Measurements from ENCODE around the gene PIK3R1. TPM values are rescaled to one million over a fixed set of nuclear protein-coding genes. Genes with fewer than 3 reads are reported as not detected.

The PIK3R1 gene
- total RNA-seq, 2 donors from 2014 or later = 32.4 to 58.7 TPM

- H3K27ac ChIP-seq = no peak overlapping the region
- TF ChIP-seq CTCF (IDR thresholded peaks at IDR 0.05) = no peak
- TF ChIP-seq POLR2A (IDR thresholded peaks at IDR 0.05) = no peak
- H3K4me1 ChIP-seq = peaks cover 17% of the 10 kb centered on the region
- intact Hi-C loops (cut with DNase I) = loop anchor here (10.0 kb wide), 1 partner anchor 666 kb away; no protein-coding TSS in a partner anchor
- H3K36me3 ChIP-seq (replicated peaks in 1 of 2; ENCODE audit: insufficient read depth in 1 of 2, low read depth in 2 of 2) = peaks cover 7 to 28% of the 10 kb centered on the region in 2 donors
- ATAC-seq (no peak), DNase-seq (no peak)
- WGBS, 2 donors = 51 to 53% methylated on average over 2 of the region's 2 CpGs
- H3K27me3 ChIP-seq = no peaks in the 10 kb centered on the region
- no peaks in the 10 kb centered on the region for H3K9me3 ChIP-seq
- no peak overlapping the region for H3K4me3 ChIP-seq
Measured at GRCh38 chr5:68298479-68298878, 82.9 kb downstream of the PIK3R1 start.

- H3K4me3 ChIP-seq = no peak overlapping the region
- peaks cover 23% of the 10 kb centered on the region for H3K4me1 ChIP-seq
- no peak overlapping the region for H3K27ac ChIP-seq
- intact Hi-C loops (cut with DNase I) = loop anchor here (10.0 kb wide), 1 partner anchor 666 kb away; no protein-coding TSS in a partner anchor
- peaks cover 7 to 26% of the 10 kb centered on the region in 2 donors for H3K36me3 ChIP-seq (replicated peaks in 1 of 2; ENCODE audit: insufficient read depth in 1 of 2, low read depth in 2 of 2)
- no peak for ATAC-seq
- no peaks in the 10 kb centered on the region for H3K27me3 ChIP-seq
- TF ChIP-seq CTCF (IDR thresholded peaks at IDR 0.05) (no peak), POLR2A (IDR thresholded peaks at IDR 0.05) (no peak)
- no peaks in the 10 kb centered on the region for H3K9me3 ChIP-seq
- DNase-seq = no peak
- WGBS, 2 donors = 67 to 78% methylated on average over 4 of the region's 4 CpGs
Measured at GRCh38 chr5:68299105-68299504, 83.5 kb downstream of the PIK3R1 start.

DNA sequence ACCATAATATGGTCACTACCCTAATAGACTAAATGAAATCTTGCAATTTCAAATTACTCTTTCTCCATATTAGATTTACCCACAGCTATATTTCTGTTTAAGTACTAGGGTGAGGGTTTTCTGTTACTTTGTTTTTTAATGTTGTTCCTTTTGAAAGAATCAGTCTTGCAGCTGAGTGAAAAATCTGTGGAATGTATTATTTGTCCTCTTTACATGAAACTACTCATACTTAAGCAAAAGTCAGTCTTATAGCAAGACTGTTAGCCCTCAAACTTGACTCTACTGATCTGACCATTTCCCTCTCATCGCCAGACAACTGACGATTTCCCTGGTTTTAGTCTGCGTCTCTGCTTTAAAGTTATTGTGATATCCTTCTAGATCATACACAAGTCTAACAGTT lies 84.0 kb downstream of the PIK3R1 start:
- Histone ChIP-seq H3K9me3 (no peaks in the 10 kb centered on the region), H3K4me3 (no peak overlapping the region), H3K4me1 (peaks cover 28% of the 10 kb centered on the region), H3K36me3 (replicated peaks in 1 of 2; ENCODE audit: insufficient read depth in 1 of 2, low read depth in 2 of 2) (peaks cover 7 to 26% of the 10 kb centered on the region in 2 donors), H3K27me3 (no peaks in the 10 kb centered on the region), H3K27ac (no peak overlapping the region)
- ATAC-seq (no peak), DNase-seq (no peak)
- intact Hi-C loops (cut with DNase I) = loop anchor here (10.0 kb wide), 1 partner anchor 665 kb away; no protein-coding TSS in a partner anchor
- WGBS, 2 donors = 93 to 97% methylated on average over 3 of the region's 3 CpGs
- TF ChIP-seq POLR2A (IDR thresholded peaks at IDR 0.05) = no peak
- TF ChIP-seq CTCF (IDR thresholded peaks at IDR 0.05) = no peak

GRCh38 chr5:68303038-68303738 lies 87.6 kb downstream of the PIK3R1 start:
- no peaks in the 10 kb centered on the region for H3K36me3 ChIP-seq (replicated peaks in 1 of 2; ENCODE audit: insufficient read depth in 1 of 2, low read depth in 2 of 2)
- no peaks in the 10 kb centered on the region for H3K9me3 ChIP-seq
- no peaks in the 10 kb centered on the region for H3K27me3 ChIP-seq
- intact Hi-C loops (cut with DNase I) = no loop called here
- H3K4me3 ChIP-seq = no peak overlapping the region
- H3K4me1 ChIP-seq = peaks cover 48% of the 10 kb centered on the region
- H3K27ac ChIP-seq = peak overlapping the region in 1 of 4 donors; percentile 3
- TF ChIP-seq POLR2A (IDR thresholded peaks at IDR 0.05) = no peak
- WGBS, 2 donors = 65 to 67% methylated on average over 3 of the region's 3 CpGs
- ATAC-seq (no peak), DNase-seq (no peak)

DNA sequence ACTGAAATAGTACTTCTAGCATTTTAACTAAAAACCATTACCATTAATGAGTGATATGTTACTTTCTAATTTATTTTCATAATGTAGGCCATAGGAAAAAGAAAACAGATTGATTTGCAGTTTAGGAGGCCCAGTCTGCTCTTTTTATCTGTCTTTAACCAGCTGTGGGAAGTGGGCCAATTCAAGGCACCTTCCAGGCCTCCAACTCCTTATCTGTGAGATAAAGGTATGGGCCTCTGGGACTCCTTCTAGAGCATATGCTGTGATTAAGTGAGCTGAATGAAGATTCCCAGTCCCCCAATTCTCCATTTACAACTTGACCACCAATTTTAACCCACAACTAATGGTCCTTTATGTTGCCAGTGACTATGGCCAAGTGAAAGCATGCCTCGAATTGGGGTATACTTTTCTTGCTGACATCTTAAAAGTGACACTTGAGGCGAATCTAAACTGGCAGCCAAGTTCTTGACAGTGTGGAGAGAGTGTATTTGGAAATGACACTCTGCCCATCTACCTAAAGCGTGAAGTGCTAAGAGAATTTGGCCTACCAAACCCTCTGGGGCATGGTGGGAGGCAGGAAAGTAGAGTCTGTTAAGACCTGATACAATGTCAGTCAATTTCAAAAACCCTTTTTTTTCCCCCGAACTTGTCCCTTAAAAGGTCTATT lies 88.3 kb downstream of the PIK3R1 start:
- H3K4me1 ChIP-seq = peaks cover 42% of the 10 kb centered on the region
- no peak for ATAC-seq

More for the DNA sequence above, 88.3 kb downstream of the PIK3R1 start:
- Histone ChIP-seq H3K27ac (peak overlapping the region in 1 of 4 donors; percentile 3), H3K4me3 (no peak overlapping the region), H3K36me3 (replicated peaks in 1 of 2; ENCODE audit: insufficient read depth in 1 of 2, low read depth in 2 of 2) (no peaks in the 10 kb centered on the region), H3K27me3 (no peaks in the 10 kb centered on the region), H3K9me3 (no peaks in the 10 kb centered on the region)
- intact Hi-C loops (cut with DNase I) = no loop called here
- 72 to 80% methylated on average over 4 of the region's 4 CpGs for WGBS, 2 donors
- DNase-seq = peak; percentile 28 to 67 (median 38)
- TF ChIP-seq POLR2A (IDR thresholded peaks at IDR 0.05) (no peak), CTCF (IDR thresholded peaks at IDR 0.05) (no peak)

Data from body of pancreas (tissue), 4 donors.